COLO668 (cell line): ENCODE data around the gene CNNM1.

ENCODE experiments used
- DNase-seq: peaks from one replicate; lab custom pipeline; 2025; ENCODE audit not compliant: unreplicated experiment; lab: John Stamatoyannopoulos, UW

Gene CNNM1

DNA sequence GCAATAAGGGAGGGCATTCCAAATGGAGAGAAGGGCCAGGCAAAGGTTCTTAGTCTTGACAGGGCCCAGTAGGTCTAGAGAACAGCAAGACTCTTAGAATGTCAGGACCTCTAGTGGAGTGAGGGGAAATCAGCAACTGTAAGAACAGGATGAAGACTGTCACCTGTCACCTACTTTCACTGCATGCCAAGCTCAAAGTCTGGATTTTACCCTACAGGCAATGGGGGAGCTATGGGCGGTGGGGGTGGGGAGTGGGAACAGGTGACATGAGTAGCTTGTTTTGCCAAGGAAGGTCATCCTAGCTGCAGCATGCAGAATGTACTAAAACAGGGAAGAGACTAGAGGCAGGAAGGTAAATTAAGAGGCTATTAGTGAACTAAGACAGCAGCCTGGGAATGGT is 82.9 kb downstream of the CNNM1 start:
- DNase-seq = no peak

DNA sequence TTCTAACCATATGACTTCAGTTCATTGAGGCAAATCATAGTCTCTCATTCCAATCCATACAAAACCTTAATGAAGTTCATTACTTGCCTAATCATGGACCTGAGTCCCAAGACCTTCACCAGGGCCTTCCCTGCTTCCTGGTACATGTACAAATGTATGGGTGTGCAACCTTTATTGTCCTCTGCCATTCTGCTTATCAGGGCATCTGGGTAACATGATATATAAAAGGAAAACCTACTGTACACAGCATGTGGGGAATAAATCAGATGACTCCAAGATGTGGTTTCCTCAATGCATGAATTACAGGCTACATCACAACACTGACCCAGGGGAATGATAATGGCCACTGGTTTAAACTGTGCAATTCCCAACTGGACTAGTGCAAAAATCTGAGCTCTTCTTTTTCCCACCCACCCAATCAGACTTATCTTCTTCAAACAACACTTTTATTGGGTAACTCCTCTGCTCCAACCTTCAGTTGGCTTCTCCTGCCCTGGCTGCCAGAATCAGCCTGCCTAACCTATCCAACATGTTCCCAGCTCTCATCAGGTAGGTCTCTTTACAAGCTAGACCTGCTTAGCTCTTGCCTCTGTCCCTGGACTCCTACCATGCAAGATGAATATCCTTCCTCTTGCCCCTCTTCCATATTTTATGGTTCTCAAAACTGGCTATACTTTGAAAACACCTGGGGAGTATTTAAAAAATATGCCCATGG is 89.9 kb downstream of the CNNM1 start:
- DNase-seq = no peak

DNA sequence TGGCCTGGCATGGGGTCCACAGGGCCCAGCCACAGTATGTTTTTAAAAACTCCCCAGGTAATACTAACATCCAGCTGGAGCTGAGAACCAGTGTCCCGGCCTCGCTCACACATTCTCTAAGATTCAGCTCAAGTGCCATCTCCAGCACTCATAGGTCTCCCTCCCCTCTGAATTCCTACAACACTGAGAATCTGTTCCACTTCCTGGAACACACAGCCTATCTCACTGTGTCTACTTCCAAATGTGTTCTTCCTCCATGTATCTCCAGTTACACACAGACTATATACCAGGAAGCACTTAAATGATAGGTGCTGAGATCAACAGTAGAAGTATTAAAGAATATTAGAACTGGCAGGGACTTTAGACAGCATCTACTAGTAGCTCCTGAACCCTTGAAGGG is 90.5 kb downstream of the CNNM1 start:
- DNase-seq = no peak

DNA sequence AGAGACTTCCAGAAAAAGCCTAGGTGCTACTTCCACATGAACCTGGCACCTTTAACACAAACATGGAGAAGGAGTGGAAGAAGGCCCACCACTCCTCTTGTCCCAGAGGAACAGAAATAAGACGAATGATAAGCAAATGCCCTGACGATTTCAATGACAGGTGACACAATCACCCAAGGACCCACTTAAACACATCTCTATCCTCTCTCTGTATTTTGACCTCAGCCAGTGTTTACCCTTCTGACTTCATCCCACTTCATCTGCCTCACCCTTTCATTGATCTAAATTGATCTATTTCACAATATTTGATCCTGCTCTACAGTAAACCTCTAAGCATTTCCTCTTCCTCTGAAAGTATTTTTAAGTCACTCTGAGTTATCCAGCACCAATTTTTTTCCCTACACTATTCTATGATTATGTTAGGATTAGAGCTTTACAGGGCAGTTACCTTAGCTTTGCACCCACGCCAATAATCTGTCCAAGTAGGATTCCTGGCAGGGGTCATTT is 92.1 kb downstream of the CNNM1 start:
- DNase-seq = no peak

DNA sequence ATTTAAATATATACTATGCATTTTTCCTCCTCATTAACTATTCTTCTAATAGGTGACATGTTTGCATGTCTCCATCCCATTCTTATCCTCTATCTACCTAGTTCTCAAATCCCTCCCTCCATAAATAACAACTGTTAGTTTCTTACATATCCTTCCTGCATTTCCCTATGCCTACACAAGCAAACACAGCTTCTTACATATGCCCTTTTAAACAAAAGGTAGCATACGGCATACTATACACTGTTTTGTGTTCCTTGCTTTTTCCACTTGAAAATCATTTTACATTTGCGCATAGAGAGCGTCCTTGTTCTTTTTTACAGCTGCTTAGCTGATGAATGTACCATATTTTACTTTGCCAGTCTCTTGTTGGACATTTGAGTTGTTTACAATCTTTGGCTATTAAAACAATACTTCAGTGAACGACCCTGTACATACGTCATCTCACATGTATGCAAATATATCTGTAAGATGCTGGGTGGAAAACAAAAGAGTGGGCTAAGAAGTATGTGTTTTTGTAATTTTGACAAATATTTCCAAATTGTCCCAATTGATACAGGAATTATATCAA is 93.5 kb downstream of the CNNM1 start:
- no peak for DNase-seq

DNA sequence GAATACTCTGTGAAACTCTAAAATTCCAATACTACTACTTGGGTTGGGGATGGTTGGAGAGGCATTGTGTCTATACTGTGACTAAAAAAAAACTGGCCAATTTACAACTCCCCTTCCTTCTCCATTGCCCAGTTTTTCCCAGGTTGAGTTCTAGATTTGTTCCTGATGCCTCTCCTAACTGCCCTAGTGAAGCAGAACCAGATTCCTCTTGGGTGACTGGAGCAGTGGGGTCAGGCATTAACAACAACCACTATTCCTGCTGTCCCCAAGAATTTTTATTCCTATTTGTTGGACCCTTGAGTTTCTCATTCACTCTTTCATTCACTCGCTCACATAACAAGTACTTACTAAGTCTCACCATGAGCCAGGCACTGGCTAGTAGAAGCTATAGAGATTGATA is 95.5 kb downstream of the CNNM1 start:
- no peak for DNase-seq

- DNase-seq = no peak
These were observed 96.0 kb downstream of the CNNM1 start for GRCh38 chr10:99425204-99425603.

GRCh38 chr10:99426689-99427088 is 97.5 kb downstream of the CNNM1 start:
- no peak for DNase-seq

GRCh38 chr10:99427566-99428190 is 98.5 kb downstream of the CNNM1 start:
- DNase-seq = no peak

DNA sequence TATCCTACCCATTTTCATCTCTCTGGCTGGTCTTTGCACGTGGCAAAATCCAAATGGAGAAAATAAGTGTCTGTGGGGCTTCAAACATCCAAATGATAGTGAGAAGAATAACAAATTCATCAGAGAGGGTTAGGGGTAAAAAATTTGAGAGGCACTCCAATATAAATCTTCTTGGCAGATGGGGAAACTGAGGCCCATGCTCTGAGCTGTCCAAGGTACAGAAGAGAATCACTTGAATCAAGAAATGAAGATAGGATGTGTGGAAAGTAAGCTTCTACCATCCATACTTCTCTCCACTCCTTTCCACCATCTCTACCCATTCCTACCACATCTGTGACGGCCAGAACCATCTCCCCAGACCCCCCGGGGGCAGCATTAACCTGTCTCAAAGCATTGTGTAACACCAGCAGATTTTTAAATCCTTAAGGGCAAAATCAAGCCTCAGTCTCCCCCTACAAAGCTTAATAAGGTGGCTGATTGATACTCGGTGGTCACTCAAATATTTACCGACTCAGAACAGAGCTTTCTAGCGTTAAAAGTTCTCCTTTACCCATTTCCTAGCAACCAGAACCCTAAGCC is 100.5 kb downstream of the CNNM1 start:
- peak; percentile 11 for DNase-seq

DNA sequence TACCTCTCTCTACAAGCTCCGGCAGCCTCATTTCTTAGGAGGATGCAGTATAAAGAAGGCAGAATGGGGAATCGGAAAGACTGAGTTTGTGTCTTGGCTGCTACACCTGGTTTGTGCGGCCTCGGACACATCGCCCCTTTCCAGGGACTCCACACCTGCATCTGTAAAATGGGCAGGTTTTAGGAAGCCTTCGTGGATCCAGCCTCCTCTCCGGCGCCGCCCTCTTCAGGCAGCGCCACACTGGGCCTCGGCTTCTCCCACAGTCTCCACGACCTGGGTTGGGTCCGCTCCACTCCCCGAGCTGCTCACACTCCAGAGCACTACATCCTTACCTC is 100.9 kb downstream of the CNNM1 start:
- DNase-seq = peak; percentile 51

DNA sequence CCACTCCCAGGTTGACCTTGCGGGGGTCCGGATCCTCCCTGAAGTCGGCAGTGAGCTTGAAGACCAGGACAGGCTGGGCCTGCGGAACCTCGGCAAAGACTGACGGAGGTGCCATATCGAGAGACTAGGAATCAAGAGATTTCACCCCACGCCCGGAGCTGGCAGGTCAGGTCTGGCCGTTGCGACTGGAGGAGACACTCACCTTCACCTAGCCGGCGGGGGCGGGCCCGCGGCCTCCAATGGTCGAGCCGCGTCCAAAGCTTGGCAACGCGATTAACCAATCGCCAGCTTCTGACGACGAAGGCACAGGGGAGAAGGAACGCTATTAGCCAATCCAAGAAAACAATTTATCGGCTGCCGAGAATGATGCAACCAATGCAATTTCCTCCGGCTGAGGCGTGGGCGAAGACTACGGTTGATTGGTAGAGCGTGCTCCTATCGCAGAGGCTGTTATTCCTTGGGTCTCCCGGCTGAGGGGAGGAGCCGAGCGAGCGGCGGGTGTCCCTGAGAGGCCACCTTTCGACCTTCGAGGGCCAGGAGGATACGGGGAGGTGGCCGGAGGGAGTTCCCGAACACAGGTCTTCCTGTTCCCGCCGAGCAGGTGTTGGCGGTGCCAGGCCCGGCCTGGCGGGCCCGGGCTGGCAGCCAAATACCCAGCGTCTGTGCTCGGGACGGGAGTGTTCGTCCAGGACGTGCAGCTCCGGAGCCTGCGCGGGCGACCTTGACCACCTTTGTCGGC is 101.5 kb downstream of the CNNM1 start, which contains the start of gene GOT1:
Gene GOT1 (minus strand): TSS at position 174 of the 739 bp plus-strand sequence. CDS start 59 bp downstream, at position 115.
- peak; percentile 98 for DNase-seq

DNA sequence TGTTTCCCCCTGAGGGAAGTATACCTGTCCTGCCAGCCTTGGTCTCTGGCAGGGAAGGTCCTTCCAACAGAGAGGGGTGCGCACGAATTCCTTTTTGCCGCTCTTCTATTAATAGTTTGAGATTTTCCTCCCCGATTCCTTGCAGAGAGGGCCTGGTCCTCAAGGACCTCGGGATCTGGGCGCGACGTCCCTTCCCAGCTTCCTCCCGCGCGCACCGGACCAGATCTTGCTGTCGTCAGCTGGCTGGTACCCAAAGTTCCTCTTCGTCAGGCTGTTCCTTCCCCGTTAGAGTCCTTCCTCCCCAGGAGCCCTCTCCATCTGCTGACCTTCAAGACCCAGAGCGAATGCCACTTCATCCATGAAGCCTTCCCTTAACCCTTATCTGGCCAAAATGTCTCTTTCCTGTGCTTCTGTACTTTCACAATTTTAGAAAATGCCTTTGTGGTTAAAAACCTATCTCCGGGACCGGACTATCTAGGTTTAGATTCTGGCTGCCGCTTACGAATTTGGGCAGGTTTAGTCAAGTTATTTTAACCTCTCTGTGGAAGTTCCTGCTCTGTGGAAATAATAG is 102.1 kb downstream of the CNNM1 start:
- DNase-seq = peak; percentile 43

- no peak for DNase-seq
These were observed 102.9 kb downstream of the CNNM1 start for GRCh38 chr10:99432047-99432446.

- no peak for DNase-seq
These were observed 103.7 kb downstream of the CNNM1 start for GRCh38 chr10:99432881-99433280.

DNA sequence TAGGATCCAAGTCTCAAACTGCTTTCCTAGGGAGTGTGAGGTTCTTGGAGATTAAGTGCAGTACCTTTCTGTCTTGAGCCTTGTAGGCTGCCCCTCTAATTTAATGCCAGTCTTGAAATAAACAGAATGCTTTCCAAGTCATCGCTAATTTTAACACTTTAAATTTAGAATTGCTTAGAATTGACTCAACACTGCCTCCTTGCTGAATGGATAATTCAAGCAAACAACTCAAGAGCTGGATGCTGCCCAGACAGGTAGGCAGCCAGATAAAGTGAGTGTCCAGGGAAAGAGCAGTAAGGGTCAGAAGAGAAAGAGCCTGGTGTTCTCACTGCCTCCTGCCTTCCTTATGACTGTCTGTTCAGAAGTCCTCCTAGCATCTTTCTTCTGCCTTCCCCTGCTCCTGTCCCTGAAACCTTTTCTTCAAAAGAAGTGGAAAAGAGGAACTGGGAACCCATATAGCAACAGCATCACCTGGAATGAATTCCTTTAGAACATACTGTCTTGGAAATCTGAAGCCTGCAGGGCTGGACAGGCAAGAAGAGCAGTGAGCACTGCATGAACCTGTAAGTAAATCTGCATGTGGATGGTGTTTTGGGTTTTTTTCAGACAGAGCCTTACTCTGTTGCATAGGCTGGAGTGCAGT is 104.3 kb downstream of the CNNM1 start:
- DNase-seq = no peak

DNA sequence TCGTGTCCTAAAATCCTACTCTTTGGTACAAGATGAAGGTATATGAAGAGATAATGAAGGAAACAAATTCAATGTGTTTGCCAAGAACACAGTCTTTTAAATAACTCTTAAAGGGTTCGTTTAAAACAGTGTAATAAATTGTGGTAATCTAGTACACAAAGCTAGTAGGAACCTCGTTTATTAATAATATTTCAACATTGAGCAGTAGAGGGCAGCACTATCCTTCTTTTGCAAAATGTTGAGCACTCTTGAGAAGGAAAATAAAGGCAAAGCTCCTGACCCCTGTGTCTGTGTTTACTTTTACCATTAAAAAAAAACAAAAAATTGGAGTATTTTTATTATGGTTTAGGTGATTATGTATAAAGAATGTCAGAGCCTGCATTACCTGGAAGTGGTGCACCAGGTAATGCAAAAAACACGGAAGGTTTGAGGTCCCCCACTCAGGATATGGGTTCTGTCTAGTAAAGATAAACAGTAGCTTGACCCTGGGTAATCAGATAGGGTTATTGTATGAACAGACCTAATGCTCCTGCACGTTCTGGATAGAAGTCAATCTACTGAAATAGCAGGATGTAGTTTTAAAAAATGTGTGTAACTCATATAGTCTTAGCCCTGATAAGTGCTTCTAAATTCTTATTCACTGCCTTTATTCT is 107.0 kb downstream of the CNNM1 start:
- no peak for DNase-seq

- no peak for DNase-seq
These were observed 109.7 kb downstream of the CNNM1 start for GRCh38 chr10:99438890-99439289.

GRCh38 chr10:99442394-99442793 is 113.2 kb downstream of the CNNM1 start:
- no peak for DNase-seq

GRCh38 chr10:99443500-99443899 is 114.3 kb downstream of the CNNM1 start:
- DNase-seq = no peak
